Activated CD4-positive, alpha-beta T cell treated with anti-CD3 and anti-CD28 coated beads for 36 hours (primary cell): ENCODE results near the gene EPHB1. TPM values are rescaled to one million over a fixed set of nuclear protein-coding genes. Genes with fewer than 3 reads are reported as not detected.

ENCODE experiments used
- ATAC-seq: fragments of 200-7000 bp; cut with Tn5 transposase; one replicate; pipeline ENCODE4 v1.10.0; 2021; ENCODE audit warnings: mild to moderate bottlenecking, moderate library complexity
- CTCF ChIA-PET: fragments of 350-600 bp; sonication (Branson Sonifier 250); formaldehyde crosslinking; loops from one replicate; lab custom pipeline; 2021; ENCODE audit warnings: antibody characterized with exemption; lab: Charles Lee
- POLR2A ChIA-PET: fragments of 350-600 bp; sonication (Branson Sonifier 250); formaldehyde crosslinking; loops from one replicate; lab custom pipeline; 2021; ENCODE audit warnings: antibody characterized with exemption, inconsistent platforms; lab: Charles Lee
- DNase-seq: peaks from one replicate; pipeline ENCODE4 v3.0.0-alpha.2; 2020
- H3K27ac Mint-ChIP-seq: one replicate; pipeline ENCODE4 v1.8.0; 2021; ENCODE audit warnings: mixed read lengths
- H3K27me3 Mint-ChIP-seq: one replicate; pipeline ENCODE4 v1.8.0; 2021; ENCODE audit warnings: mixed read lengths
- H3K36me3 Mint-ChIP-seq: one replicate; pipeline ENCODE4 v1.8.0; 2021; ENCODE audit warnings: low read depth, mixed read lengths
- H3K4me1 Mint-ChIP-seq: one replicate; pipeline ENCODE4 v1.8.0; 2021; ENCODE audit warnings: mixed read lengths
- H3K4me3 Mint-ChIP-seq: one replicate; pipeline ENCODE4 v1.8.0; 2021; ENCODE audit warnings: mild to moderate bottlenecking, moderate library complexity, mixed read lengths
- H3K9me3 Mint-ChIP-seq: one replicate; pipeline ENCODE4 v1.8.0; 2021; ENCODE audit warnings: low read depth, mixed read lengths
- intact Hi-C, 2 experiments: fragments of 100-400 bp; cut with DNase I in 1 of 2; cut with micrococcal nuclease in 1 of 2; formaldehyde crosslinking; loops; one replicate each; pipeline versions ENCODE4 v1.14.2 to v1.15.1; 2022 to 2024; cut with DNase I, micrococcal nuclease
- total RNA-seq, 2 experiments: library from RNA; stranded (reverse); gene quantifications; one replicate each; pipeline ENCODE4 v1.2.3, GENCODE V29; 2021

Gene EPHB1
- total RNA-seq, 2 experiments from 2014 or later, result 0.60 to 0.98 TPM

GRCh38 chr3:134937256-134938028 lies 142.4 kb downstream of the EPHB1 start:
- ChIA-PET POLR2A (no interaction called here), CTCF (no interaction called here)
- no peak overlapping the region for H3K27ac Mint-ChIP-seq
- H3K36me3 Mint-ChIP-seq, result no peaks in the 10 kb centered on the region
- H3K4me3 Mint-ChIP-seq, result no peak overlapping the region
- H3K27me3 Mint-ChIP-seq, result no peaks in the 10 kb centered on the region
- ATAC-seq (no peak), DNase-seq (no peak)
- no peaks in the 10 kb centered on the region for H3K9me3 Mint-ChIP-seq
- H3K4me1 Mint-ChIP-seq, result no peaks in the 10 kb centered on the region
- intact Hi-C loops, result no loop called here

GRCh38 chr3:134938029-134938525 lies 143.0 kb downstream of the EPHB1 start:
- intact Hi-C loops, result no loop called here

GRCh38 chr3:134939978-134940377 lies 144.9 kb downstream of the EPHB1 start:
- ChIA-PET CTCF (interaction anchor here (0.8 to 1.2 kb wide), 2 partner anchors 18 to 112 kb away, joined by 3 read pairs; no protein-coding TSS in a partner anchor), POLR2A (no interaction called here)
- ATAC-seq (no peak), DNase-seq (no peak)
- intact Hi-C loops, result no loop called here
- H3K27ac Mint-ChIP-seq, result no peak overlapping the region
- no peaks in the 10 kb centered on the region for H3K9me3 Mint-ChIP-seq
- no peaks in the 10 kb centered on the region for H3K4me1 Mint-ChIP-seq
- H3K36me3 Mint-ChIP-seq, result no peaks in the 10 kb centered on the region
- no peak overlapping the region for H3K4me3 Mint-ChIP-seq
- no peaks in the 10 kb centered on the region for H3K27me3 Mint-ChIP-seq

More at GRCh38 chr3:134938029-134938525, 143.0 kb downstream of the EPHB1 start:
- ChIA-PET CTCF (no interaction called here), POLR2A (no interaction called here)
- Mint-ChIP-seq H3K4me1 (no peaks in the 10 kb centered on the region), H3K4me3 (no peak overlapping the region), H3K27me3 (no peaks in the 10 kb centered on the region), H3K36me3 (no peaks in the 10 kb centered on the region), H3K27ac (no peak overlapping the region), H3K9me3 (no peaks in the 10 kb centered on the region)
- no peak for ATAC-seq
- no peak for DNase-seq

- POLR2A ChIA-PET, result interaction anchor here (0.6 kb wide), 1 partner anchor 1254 kb away, joined by 5 read pairs; the partner anchor contains the start of gene MSL2
- Mint-ChIP-seq H3K4me1 (no peaks in the 10 kb centered on the region), H3K36me3 (no peaks in the 10 kb centered on the region), H3K9me3 (no peaks in the 10 kb centered on the region), H3K27ac (no peak overlapping the region), H3K27me3 (no peaks in the 10 kb centered on the region), H3K4me3 (no peak overlapping the region)
- DNase-seq (no peak), ATAC-seq (no peak)
- intact Hi-C loops, result no loop called here
- CTCF ChIA-PET, result no interaction called here
These were observed 146.8 kb downstream of the EPHB1 start for GRCh38 chr3:134941820-134942219.

- H3K9me3 Mint-ChIP-seq, result no peaks in the 10 kb centered on the region
- no peak overlapping the region for H3K4me3 Mint-ChIP-seq
- DNase-seq, result no peak
- H3K4me1 Mint-ChIP-seq, result no peaks in the 10 kb centered on the region
- no peaks in the 10 kb centered on the region for H3K36me3 Mint-ChIP-seq
- no peak overlapping the region for H3K27ac Mint-ChIP-seq
- ChIA-PET CTCF (no interaction called here), POLR2A (no interaction called here)
- H3K27me3 Mint-ChIP-seq, result no peaks in the 10 kb centered on the region
- intact Hi-C loops, result no loop called here
- ATAC-seq, result no peak
These were observed 149.4 kb downstream of the EPHB1 start for GRCh38 chr3:134944429-134944828.

- no peaks in the 10 kb centered on the region for H3K27me3 Mint-ChIP-seq
- no peaks in the 10 kb centered on the region for H3K4me1 Mint-ChIP-seq
- ATAC-seq (no peak), DNase-seq (no peak)
- no peak overlapping the region for H3K27ac Mint-ChIP-seq
- POLR2A ChIA-PET, result no interaction called here
- H3K9me3 Mint-ChIP-seq, result no peaks in the 10 kb centered on the region
- CTCF ChIA-PET, result no interaction called here
- no peak overlapping the region for H3K4me3 Mint-ChIP-seq
- intact Hi-C loops, result no loop called here
- no peaks in the 10 kb centered on the region for H3K36me3 Mint-ChIP-seq
These were observed 154.1 kb downstream of the EPHB1 start for GRCh38 chr3:134949150-134949549.

GRCh38 chr3:134952371-134952770 lies 157.3 kb downstream of the EPHB1 start:
- ATAC-seq (no peak), DNase-seq (no peak)
- no peak overlapping the region for H3K27ac Mint-ChIP-seq
- no peaks in the 10 kb centered on the region for H3K9me3 Mint-ChIP-seq
- intact Hi-C loops, result no loop called here
- no peaks in the 10 kb centered on the region for H3K36me3 Mint-ChIP-seq
- ChIA-PET POLR2A (interaction anchor here (0.6 kb wide), 1 partner anchor 92 kb away, joined by 3 read pairs; no protein-coding TSS in a partner anchor), CTCF (interaction anchor here (0.6 to 1.2 kb wide), 2 partner anchors 8 to 157 kb away, joined by 3 to 4 read pairs; partner anchors contain the start of gene EPHB1)
- no peak overlapping the region for H3K4me3 Mint-ChIP-seq
- no peaks in the 10 kb centered on the region for H3K27me3 Mint-ChIP-seq
- H3K4me1 Mint-ChIP-seq, result no peaks in the 10 kb centered on the region

GRCh38 chr3:134955874-134956273 lies 160.8 kb downstream of the EPHB1 start:
- Mint-ChIP-seq H3K36me3 (no peaks in the 10 kb centered on the region), H3K4me1 (no peaks in the 10 kb centered on the region), H3K4me3 (no peak overlapping the region), H3K9me3 (no peaks in the 10 kb centered on the region), H3K27me3 (no peaks in the 10 kb centered on the region), H3K27ac (no peak overlapping the region)
- ChIA-PET POLR2A (no interaction called here), CTCF (no interaction called here)
- DNase-seq (no peak), ATAC-seq (no peak)
- intact Hi-C loops, result no loop called here

GRCh38 chr3:134956395-134956794 lies 161.3 kb downstream of the EPHB1 start:
- intact Hi-C loops, result no loop called here
- Mint-ChIP-seq H3K27ac (no peak overlapping the region), H3K36me3 (no peaks in the 10 kb centered on the region), H3K4me3 (no peak overlapping the region), H3K27me3 (no peaks in the 10 kb centered on the region), H3K9me3 (no peaks in the 10 kb centered on the region), H3K4me1 (no peaks in the 10 kb centered on the region)
- CTCF ChIA-PET, result no interaction called here
- ATAC-seq, result no peak
- POLR2A ChIA-PET, result no interaction called here
- DNase-seq, result no peak

- intact Hi-C loops, result no loop called here
These were observed 161.8 kb downstream of the EPHB1 start for GRCh38 chr3:134956844-134957243.

GRCh38 chr3:134959516-134959915 lies 164.5 kb downstream of the EPHB1 start:
- Mint-ChIP-seq H3K27ac (no peak overlapping the region), H3K4me1 (no peaks in the 10 kb centered on the region), H3K27me3 (no peaks in the 10 kb centered on the region), H3K36me3 (no peaks in the 10 kb centered on the region), H3K4me3 (no peak overlapping the region), H3K9me3 (no peaks in the 10 kb centered on the region)
- POLR2A ChIA-PET, result interaction anchor here (0.6 kb wide), 1 partner anchor 680 kb away, joined by 3 read pairs; no protein-coding TSS in a partner anchor
- intact Hi-C loops, result no loop called here
- DNase-seq (no peak), ATAC-seq (no peak)
- CTCF ChIA-PET, result no interaction called here

More at GRCh38 chr3:134956844-134957243, 161.8 kb downstream of the EPHB1 start:
- no peak overlapping the region for H3K4me3 Mint-ChIP-seq
- H3K9me3 Mint-ChIP-seq, result no peaks in the 10 kb centered on the region
- no peaks in the 10 kb centered on the region for H3K36me3 Mint-ChIP-seq
- ChIA-PET CTCF (interaction anchor here (0.5 kb wide), 1 partner anchor 207 kb away, joined by 3 read pairs; no protein-coding TSS in a partner anchor), POLR2A (no interaction called here)
- H3K4me1 Mint-ChIP-seq, result no peaks in the 10 kb centered on the region
- H3K27ac Mint-ChIP-seq, result no peak overlapping the region
- no peak for DNase-seq
- H3K27me3 Mint-ChIP-seq, result no peaks in the 10 kb centered on the region
- ATAC-seq, result no peak

GRCh38 chr3:134964226-134964625 lies 169.2 kb downstream of the EPHB1 start:
- intact Hi-C loops, result no loop called here
- H3K4me1 Mint-ChIP-seq, result no peaks in the 10 kb centered on the region
- CTCF ChIA-PET, result no interaction called here

More at GRCh38 chr3:134964226-134964625, 169.2 kb downstream of the EPHB1 start:
- DNase-seq (no peak), ATAC-seq (no peak)
- H3K36me3 Mint-ChIP-seq, result no peaks in the 10 kb centered on the region
- H3K9me3 Mint-ChIP-seq, result no peaks in the 10 kb centered on the region
- H3K27me3 Mint-ChIP-seq, result peaks cover 2% of the 10 kb centered on the region
- H3K27ac Mint-ChIP-seq, result no peak overlapping the region
- no peak overlapping the region for H3K4me3 Mint-ChIP-seq
- POLR2A ChIA-PET, result no interaction called here
